Activated CD4-positive, alpha-beta T cell treated with anti-CD3 and anti-CD28 coated beads for 4 hours (primary cell): ENCODE data around the gene CD300H.
"Not testable (repeated sequence)": the region's sequence is repeated elsewhere in the genome, so short reads cannot be mapped to it uniquely, and the experiment has no call there.

Source experiments
- DNase-seq, 2 donors: peaks; one replicate each; pipeline ENCODE4 v3.0.0-alpha.2; 2020

CD300H gene

GRCh38 chr17:74584292-74585060, 17.2 kb upstream of the CD300H start:
- DNase-seq = no peak

- no peak for DNase-seq
Observed at GRCh38 chr17:74582633-74583032, 15.3 kb upstream of the CD300H start.

DNA sequence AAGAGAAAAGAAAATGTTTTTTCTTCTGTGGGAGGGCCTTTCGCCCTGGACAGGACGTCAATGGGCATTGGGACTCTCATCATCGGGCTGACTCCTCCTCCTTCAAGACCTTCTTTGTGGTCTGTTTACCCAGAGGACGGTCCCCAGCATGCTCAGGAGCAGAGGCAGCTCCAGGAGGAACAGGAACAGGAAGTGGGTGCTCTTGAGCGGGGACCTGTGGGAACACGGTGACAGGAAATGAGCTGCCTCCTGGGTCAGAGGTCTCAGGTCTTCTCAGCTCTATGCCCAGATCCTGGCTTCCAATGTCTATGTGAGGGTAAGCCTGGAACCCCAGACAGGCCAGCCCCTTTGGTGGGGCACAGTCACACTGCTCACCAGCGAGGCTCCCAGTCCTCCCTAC, 12.6 kb upstream of the CD300H start:
- no peak for DNase-seq

- DNase-seq = no peak
Observed at GRCh38 chr17:74578979-74579378, 11.7 kb upstream of the CD300H start.

DNA sequence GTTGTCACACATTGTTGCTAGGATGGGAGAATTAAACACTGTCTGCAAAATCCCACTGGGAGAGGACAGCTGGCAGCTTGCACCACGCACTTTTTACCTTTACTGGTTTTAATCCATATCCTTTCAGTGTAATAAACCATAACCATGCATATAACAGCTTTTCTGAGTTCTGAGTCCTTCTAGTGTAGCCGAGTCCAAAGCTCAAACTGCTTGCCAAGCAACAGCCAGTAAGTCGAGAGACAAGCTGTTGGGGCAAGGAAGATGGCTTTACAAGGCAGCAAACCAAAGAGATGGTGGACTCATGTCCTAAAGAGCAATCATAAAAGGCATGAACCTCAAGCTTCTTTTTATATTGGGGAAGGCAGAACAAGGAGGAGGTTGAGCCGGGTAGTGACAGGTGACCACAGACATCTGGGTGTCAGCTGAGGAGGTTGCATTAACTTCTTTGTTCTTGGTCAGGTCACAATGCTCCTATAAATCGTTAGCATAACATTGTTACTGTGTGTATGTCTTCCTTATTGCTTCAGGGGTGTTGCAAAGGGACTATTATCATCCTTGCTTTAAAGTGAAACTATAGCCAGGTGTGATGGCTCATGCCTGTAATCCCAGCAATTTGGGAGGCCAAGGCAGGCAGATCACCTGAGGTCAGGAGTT, 7.3 kb upstream of the CD300H start:
- DNase-seq = no peak

DNA sequence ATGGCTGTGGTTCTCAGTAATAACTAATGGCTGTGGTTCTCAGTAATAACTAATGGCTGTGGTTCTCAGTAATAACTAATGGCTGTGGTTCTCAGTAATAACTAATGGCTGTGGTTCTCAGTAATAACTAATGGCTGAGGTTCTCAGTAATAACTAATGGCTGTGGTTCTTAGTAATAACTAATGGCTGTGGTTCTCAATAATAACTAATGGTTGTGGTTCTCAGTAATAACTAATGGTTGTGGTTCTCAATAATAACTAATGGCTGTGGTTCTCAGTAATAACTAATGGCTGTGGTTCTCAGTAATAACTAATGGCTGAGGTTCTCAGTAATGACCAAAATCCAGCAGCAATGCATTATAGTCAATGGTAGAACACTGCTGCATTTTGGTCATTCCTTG, 6.3 kb upstream of the CD300H start:
- DNase-seq = not testable (repeated sequence)

- no peak for DNase-seq
Observed at GRCh38 chr17:74573169-74573568, 5.9 kb upstream of the CD300H start.

- DNase-seq = no peak
Observed at GRCh38 chr17:74571621-74572270, 4.4 kb upstream of the CD300H start.

DNA sequence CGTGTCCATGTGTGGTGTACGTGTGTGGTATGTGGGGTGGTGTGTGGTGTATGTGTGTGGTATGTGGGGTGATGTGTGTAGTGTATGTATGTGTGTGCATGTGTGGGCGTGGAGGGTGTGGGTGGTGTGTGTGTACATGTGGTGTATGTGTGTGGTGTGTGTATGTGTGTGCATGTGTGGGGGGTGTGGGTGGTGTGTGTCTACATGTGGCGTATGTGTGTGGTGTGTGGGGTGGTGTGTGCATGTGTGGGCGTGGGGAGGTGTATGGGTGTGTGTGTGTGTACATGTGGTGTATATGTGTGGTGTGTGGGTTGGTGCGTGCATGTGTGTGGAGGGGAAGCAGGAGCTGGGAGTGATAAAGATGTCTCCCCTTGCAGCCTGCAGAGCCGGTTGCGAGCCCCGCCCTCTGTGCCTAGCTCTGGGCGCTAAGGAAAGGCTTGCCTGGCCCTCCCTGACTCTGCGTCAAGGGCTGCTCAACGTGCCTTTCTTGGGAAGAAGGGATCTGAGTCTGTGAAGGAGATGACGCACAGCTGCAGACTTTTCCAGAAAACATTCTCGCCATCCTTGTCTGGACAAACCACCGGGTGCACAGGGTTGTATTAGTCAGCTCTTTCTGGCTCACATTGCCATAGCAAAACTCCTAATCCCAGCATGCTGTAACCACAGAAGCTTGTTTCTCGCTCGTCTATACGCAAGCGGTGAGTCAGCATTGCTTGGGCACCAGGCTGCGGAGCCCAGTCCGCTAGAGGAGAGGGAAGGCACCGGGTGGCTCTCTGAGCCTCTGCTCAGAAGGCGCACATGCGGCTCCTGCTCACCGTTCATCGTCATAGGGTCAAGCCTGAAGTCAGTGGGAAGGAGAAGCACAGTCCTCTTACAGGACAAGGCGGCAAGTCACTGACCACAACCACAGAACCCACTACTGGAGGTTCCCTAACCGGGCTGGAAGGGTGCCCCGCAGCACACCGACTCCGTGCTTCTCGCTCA, 2.0 kb upstream of the CD300H start:
- DNase-seq = no peak

GRCh38 chr17:74568106-74568873, 981 bp upstream of the CD300H start:
- DNase-seq = no peak

- DNase-seq = no peak
Observed at GRCh38 chr17:74566132-74566753, 1.1 kb downstream of the CD300H start.

DNA sequence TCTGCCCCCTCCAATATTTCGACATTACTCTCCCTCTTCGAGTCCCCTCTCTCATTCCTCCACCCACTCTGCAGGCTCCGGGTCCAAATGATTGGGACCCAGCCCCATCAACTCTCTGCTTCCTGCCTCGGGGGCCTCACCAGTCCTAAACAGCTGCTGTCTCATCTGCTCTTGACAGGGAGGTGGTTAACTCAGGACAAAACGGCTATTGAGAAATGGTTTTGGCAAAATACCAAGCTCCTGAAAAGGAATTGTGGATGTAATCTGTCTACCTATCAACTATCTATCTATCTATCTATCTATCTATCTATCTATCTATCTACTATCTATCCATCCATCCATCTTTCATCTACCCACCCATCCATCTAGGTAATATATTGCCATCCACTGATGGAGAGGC, 2.2 kb downstream of the CD300H start:
- DNase-seq = no peak

GRCh38 chr17:74563358-74563757, 4.0 kb downstream of the CD300H start:
- DNase-seq = no peak

GRCh38 chr17:74561586-74561985, 5.7 kb downstream of the CD300H start:
- no peak for DNase-seq

DNA sequence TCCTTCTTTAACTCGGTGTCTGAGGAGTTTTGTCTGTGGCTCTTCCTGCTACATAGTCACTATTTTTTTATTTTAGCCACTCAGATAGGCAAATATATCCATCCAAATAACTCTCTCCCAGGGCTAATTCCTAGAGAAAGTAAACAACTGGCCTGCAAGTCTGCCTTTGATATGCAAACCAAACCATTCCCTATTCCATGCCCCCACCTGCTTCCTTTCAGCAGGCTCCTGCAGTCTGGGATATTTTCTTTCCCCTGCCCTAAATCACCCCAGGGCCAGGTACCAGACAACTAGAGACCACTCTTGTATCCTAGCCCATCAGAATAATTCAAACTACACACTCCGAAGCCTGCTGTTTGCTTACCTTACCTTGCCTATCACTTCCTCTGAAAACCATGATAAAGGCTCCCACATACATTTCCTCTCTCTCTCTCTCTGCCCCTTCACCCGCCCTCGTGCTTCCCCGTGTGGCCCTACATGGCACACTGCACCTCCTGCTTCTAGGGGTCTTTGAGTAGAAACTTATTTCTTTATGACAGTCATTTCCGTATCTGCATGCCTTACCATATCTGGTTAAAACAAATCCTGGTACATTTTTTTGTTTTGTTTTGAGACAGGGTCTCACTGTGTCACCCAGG, 8.3 kb downstream of the CD300H start:
- DNase-seq = no peak

DNA sequence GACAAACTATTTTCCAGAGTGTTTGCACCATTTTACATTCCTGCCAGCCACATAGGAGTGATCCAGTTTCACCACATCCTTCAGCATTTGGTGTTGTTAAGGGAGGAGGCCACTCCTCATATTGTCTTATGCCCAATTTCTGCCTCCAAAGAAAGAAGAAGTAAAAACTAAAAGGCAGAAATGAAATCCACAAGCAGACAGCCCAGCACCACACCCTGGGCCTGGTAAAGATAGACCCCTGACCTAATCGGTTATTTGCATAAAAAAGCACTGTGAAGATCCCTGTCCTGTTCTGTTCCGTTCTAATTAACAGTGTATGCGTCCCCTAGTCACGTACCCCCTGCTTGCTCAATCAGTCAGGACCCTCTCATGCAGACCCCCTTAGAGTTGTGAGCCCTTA, 8.9 kb downstream of the CD300H start:
- DNase-seq = not testable (repeated sequence)

GRCh38 chr17:74555427-74555940, 11.8 kb downstream of the CD300H start:
- DNase-seq = no peak

- DNase-seq = no peak
Observed at GRCh38 chr17:74554909-74555308, 12.4 kb downstream of the CD300H start.

- no peak for DNase-seq
Observed at GRCh38 chr17:74552037-74552436, 15.3 kb downstream of the CD300H start.

DNA sequence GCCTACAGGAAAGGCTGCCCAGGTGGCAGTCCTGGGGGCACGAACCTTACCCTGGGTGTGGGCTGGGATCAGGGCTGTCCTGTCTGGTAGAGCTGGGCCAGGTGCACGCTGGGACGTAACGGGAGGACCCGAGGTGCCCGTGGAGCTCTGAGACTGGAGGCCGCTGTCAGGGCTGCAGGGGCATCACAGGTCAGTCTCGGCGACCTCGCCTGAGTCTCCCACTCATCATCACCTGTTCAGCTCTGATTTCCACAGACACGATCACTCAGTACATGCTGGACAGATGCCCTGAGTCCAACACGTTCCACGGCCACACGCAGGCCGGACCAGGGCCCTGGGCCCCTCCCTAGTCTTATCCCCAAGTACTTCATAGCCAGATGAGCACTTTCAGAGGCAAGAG, 16.7 kb downstream of the CD300H start:
- no peak for DNase-seq

GRCh38 chr17:74549343-74549742, 18.0 kb downstream of the CD300H start:
- DNase-seq = no peak
